DOHH2 (cell line): ENCODE data around the gene ITPR3.

ENCODE experiments used
- EZH2phosphoT487 ChIP-seq: fragments of 200-600 bp; sonication (generic); IDR thresholded peaks from 2 replicates; pipeline ENCODE4 v1.6.1; 2017; ENCODE audit warnings: borderline replicate concordance, mild to moderate bottlenecking, antibody characterized with exemption, low read length, moderate library complexity, mixed read lengths
- TF ChIP-seq, protein P1 (sequence below): fragments of 200-600 bp; sonication (generic); IDR thresholded peaks from one replicate; pipeline ENCODE4 v1.5.1; 2014; ENCODE audit warnings: antibody characterized with exemption, mild to moderate bottlenecking, low read depth, low read length; ENCODE audit not compliant: poor library complexity, severe bottlenecking

DNA sequence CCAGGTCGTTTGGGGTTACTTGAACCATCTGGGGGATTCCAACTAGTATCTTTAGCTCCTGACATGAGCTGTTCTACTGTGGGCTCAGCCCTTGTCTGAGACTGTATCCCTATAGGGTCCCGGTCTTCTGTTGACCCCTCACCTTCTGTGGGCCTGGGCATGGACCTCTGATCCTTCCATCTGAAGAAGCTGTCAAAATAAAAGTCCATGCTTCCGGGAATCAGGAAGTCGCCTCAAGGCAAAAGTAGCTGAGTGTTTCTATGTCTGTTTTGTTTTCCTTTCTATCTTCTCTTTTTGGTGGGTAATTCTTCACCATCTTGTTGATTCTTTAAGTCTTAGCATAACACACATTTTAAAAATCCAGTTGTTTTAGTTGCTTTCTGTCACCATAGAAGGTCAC, 30.3 kb downstream of the ITPR3 start:
- TF ChIP-seq, protein P1, sequence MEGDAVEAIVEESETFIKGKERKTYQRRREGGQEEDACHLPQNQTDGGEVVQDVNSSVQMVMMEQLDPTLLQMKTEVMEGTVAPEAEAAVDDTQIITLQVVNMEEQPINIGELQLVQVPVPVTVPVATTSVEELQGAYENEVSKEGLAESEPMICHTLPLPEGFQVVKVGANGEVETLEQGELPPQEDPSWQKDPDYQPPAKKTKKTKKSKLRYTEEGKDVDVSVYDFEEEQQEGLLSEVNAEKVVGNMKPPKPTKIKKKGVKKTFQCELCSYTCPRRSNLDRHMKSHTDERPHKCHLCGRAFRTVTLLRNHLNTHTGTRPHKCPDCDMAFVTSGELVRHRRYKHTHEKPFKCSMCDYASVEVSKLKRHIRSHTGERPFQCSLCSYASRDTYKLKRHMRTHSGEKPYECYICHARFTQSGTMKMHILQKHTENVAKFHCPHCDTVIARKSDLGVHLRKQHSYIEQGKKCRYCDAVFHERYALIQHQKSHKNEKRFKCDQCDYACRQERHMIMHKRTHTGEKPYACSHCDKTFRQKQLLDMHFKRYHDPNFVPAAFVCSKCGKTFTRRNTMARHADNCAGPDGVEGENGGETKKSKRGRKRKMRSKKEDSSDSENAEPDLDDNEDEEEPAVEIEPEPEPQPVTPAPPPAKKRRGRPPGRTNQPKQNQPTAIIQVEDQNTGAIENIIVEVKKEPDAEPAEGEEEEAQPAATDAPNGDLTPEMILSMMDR: no peak
- TF ChIP-seq EZH2phosphoT487: no peak
